ENCODE data around the gene MXRA7.

The MXRA7 gene

GRCh38 chr17:76687298-76688164 is 23.2 kb downstream of the MXRA7 start:
- Histone ChIP-seq H3K4me3 (ENCODE audit: insufficient read depth, low read length, poor library complexity, severe bottlenecking) (no peak overlapping the region), H3F3A (ENCODE audit: insufficient read depth) (no peaks in the 10 kb centered on the region), H3K27me3 (ENCODE audit: low read length) (no peaks in the 10 kb centered on the region), H2AFZ (ENCODE audit: low read depth, low read length, severe bottlenecking) (no peak overlapping the region), H3K4me2 (ENCODE audit: low read depth, low read length, poor library complexity, severe bottlenecking) (no peak overlapping the region), H4K20me1 (ENCODE audit: low read depth, low read length) (no peaks in the 10 kb centered on the region), H3K79me2 (ENCODE audit: insufficient read depth, low read length) (no peaks in the 10 kb centered on the region), H3K36me3 (ENCODE audit: low read length) (no peaks in the 10 kb centered on the region), H3K9ac (ENCODE audit: low read length) (no peak overlapping the region), H3K9me3 (ENCODE audit: insufficient read depth, low read length) (no peaks in the 10 kb centered on the region), H3K27ac (ENCODE audit: low read depth, low read length) (no peak overlapping the region), H3K9me2 (replicated peaks; ENCODE audit: insufficient read depth, low read length) (no peaks in the 10 kb centered on the region)
- no peak for TF ChIP-seq EZH2phosphoT487 (conservative IDR thresholded peaks at IDR 0.05; ENCODE audit: low read length)
- TF ChIP-seq CTCF (IDR thresholded peaks at IDR 0.05; ENCODE audit: insufficient read depth, low read length, poor library complexity, severe bottlenecking) = no peak

DNA sequence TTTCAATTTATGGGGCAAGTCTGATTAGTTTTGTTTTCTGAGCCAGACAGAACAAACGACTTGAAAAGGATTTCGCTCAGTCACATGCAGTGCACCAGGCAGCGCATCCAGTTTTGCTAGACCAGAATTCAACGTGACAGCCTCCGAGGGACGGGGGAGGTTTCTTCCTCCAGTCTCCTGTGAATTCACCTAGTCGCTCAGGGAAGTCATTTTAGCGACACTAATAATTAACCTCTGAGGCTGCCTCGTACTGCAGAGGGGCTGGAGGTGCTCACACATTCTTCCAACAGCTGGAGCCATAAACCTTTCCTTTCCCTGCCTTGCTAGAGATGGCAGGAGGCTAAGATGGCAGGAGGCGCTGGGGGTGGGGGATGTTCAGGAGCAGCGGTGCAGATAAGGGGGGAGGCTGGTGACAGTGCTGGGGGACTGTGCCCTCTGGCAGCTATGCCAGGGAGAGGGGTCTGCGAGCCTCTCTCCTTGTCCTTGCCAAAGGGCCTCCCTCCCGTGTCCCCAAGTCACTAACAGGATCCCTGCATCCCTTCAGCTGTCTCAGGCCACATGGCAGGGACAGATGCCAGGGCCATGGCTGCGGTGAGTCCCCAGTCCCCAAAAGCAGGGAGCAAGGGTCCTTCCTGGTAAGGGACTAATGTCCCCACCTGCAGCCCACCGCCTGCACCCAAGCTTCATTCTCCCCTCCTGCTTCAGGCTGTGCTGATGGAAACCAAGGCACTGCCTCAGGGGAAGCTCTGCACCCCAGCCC is 24.0 kb downstream of the MXRA7 start:
- no peak overlapping the region for H3K27ac ChIP-seq (ENCODE audit: low read depth, low read length)
- no peak overlapping the region for H3K4me2 ChIP-seq (ENCODE audit: low read depth, low read length, poor library complexity, severe bottlenecking)
- H3K36me3 ChIP-seq (ENCODE audit: low read length) = no peaks in the 10 kb centered on the region
- H3K27me3 ChIP-seq (ENCODE audit: low read length) = no peaks in the 10 kb centered on the region
- no peak overlapping the region for H3K9ac ChIP-seq (ENCODE audit: low read length)
- no peaks in the 10 kb centered on the region for H3K79me2 ChIP-seq (ENCODE audit: insufficient read depth, low read length)
- no peak overlapping the region for H2AFZ ChIP-seq (ENCODE audit: low read depth, low read length, severe bottlenecking)
- no peak overlapping the region for H3K4me3 ChIP-seq (ENCODE audit: insufficient read depth, low read length, poor library complexity, severe bottlenecking)
- H3K9me2 ChIP-seq (replicated peaks; ENCODE audit: insufficient read depth, low read length) = no peaks in the 10 kb centered on the region
- no peaks in the 10 kb centered on the region for H3F3A ChIP-seq (ENCODE audit: insufficient read depth)
- H3K9me3 ChIP-seq (ENCODE audit: insufficient read depth, low read length) = no peaks in the 10 kb centered on the region
- H4K20me1 ChIP-seq (ENCODE audit: low read depth, low read length) = no peaks in the 10 kb centered on the region
- TF ChIP-seq EZH2phosphoT487 (conservative IDR thresholded peaks at IDR 0.05; ENCODE audit: low read length) (no peak), CTCF (IDR thresholded peaks at IDR 0.05; ENCODE audit: insufficient read depth, low read length, poor library complexity, severe bottlenecking) (no peak)

GRCh38 chr17:76685846-76686245 is 24.9 kb downstream of the MXRA7 start:
- Histone ChIP-seq H3K27ac (ENCODE audit: low read depth, low read length) (no peak overlapping the region), H2AFZ (ENCODE audit: low read depth, low read length, severe bottlenecking) (no peak overlapping the region), H3F3A (ENCODE audit: insufficient read depth) (no peaks in the 10 kb centered on the region), H3K9me3 (ENCODE audit: insufficient read depth, low read length) (no peaks in the 10 kb centered on the region), H3K4me3 (ENCODE audit: insufficient read depth, low read length, poor library complexity, severe bottlenecking) (no peak overlapping the region), H3K9me2 (replicated peaks; ENCODE audit: insufficient read depth, low read length) (no peaks in the 10 kb centered on the region), H3K9ac (ENCODE audit: low read length) (no peak overlapping the region), H3K4me2 (ENCODE audit: low read depth, low read length, poor library complexity, severe bottlenecking) (no peak overlapping the region), H3K36me3 (ENCODE audit: low read length) (no peaks in the 10 kb centered on the region), H3K27me3 (ENCODE audit: low read length) (no peaks in the 10 kb centered on the region), H3K79me2 (ENCODE audit: insufficient read depth, low read length) (no peaks in the 10 kb centered on the region), H4K20me1 (ENCODE audit: low read depth, low read length) (no peaks in the 10 kb centered on the region)
- no peak for TF ChIP-seq EZH2phosphoT487 (conservative IDR thresholded peaks at IDR 0.05; ENCODE audit: low read length)
- TF ChIP-seq CTCF (IDR thresholded peaks at IDR 0.05; ENCODE audit: insufficient read depth, low read length, poor library complexity, severe bottlenecking) = no peak
